Fibroblast of pulmonary artery (primary cell): ENCODE measurements around the gene TYRO3.

Experiments used
- DNase-seq: peaks from one replicate; pipeline ENCODE4 v3.0.0-alpha.2; 2010; ENCODE audit warnings: low read depth
- H3K4me3 ChIP-seq: replicated peaks from 2 replicates; pipeline ENCODE4 v1.5.1; 2011; ENCODE audit warnings: low read depth, mild to moderate bottlenecking, control low read depth, low read length, moderate library complexity
- CTCF ChIP-seq: IDR thresholded peaks from 2 replicates; pipeline ENCODE4 v1.5.1; 2011; ENCODE audit warnings: mild to moderate bottlenecking, control low read depth, low read length, inconsistent platforms; ENCODE audit errors: missing control alignments

The TYRO3 gene

GRCh38 chr15:41571948-41572347 lies 12.9 kb downstream of the TYRO3 start:
- TF ChIP-seq CTCF: no peak
- no peak overlapping the region for H3K4me3 ChIP-seq
- no peak for DNase-seq

- DNase-seq: no peak
- H3K4me3 ChIP-seq: no peak overlapping the region
- no peak for TF ChIP-seq CTCF
These were observed 13.9 kb downstream of the TYRO3 start for GRCh38 chr15:41572866-41573265.

GRCh38 chr15:41573396-41573795 lies 14.4 kb downstream of the TYRO3 start:
- no peak for TF ChIP-seq CTCF
- no peak overlapping the region for H3K4me3 ChIP-seq
- DNase-seq: no peak

- no peak for DNase-seq
- no peak overlapping the region for H3K4me3 ChIP-seq
- TF ChIP-seq CTCF: no peak
These were observed 15.1 kb downstream of the TYRO3 start for GRCh38 chr15:41574158-41574557.

- no peak for DNase-seq
- TF ChIP-seq CTCF: no peak
- H3K4me3 ChIP-seq: no peak overlapping the region
These were observed 16.3 kb downstream of the TYRO3 start for GRCh38 chr15:41575282-41575681.

- TF ChIP-seq CTCF: no peak
- no peak for DNase-seq
- H3K4me3 ChIP-seq: no peak overlapping the region
These were observed 19.1 kb downstream of the TYRO3 start for GRCh38 chr15:41577863-41578735.
